Suprapubic skin (tissue), 4 donors: ENCODE measurements around the gene NKAIN2. TPM values are rescaled to one million over a fixed set of nuclear protein-coding genes. Genes with fewer than 3 reads are reported as not detected.

Source experiments
- DNase-seq, 2 donors: peaks; one replicate each; pipeline ENCODE4 v3.0.0-alpha.2; 2019; ENCODE audit warnings: low spot score in 2 of 2
- H3K27ac ChIP-seq: fragments of 200-600 bp; sonication (generic); one replicate; pipeline ENCODE4 v1.5.1; 2019
- H3K27me3 ChIP-seq: fragments of 200-600 bp; sonication (generic); one replicate; pipeline ENCODE4 v1.5.1; 2019
- H3K36me3 ChIP-seq: fragments of 200-600 bp; sonication (generic); one replicate; pipeline ENCODE4 v1.5.1; 2019
- H3K4me1 ChIP-seq: fragments of 200-600 bp; sonication (generic); one replicate; pipeline ENCODE4 v1.5.1; 2019
- H3K4me3 ChIP-seq: fragments of 200-600 bp; sonication (generic); one replicate; pipeline ENCODE4 v1.5.1; 2019; ENCODE audit warnings: mild to moderate bottlenecking
- H3K9me3 ChIP-seq: fragments of 200-600 bp; sonication (generic); one replicate; pipeline ENCODE4 v1.5.1; 2019
- CTCF ChIP-seq, 2 donors: fragments of 200-600 bp in 1 of 2; fragments of 450-650 bp in 1 of 2; sonication (generic) in 1 of 2; IDR thresholded peaks; one replicate each; pipeline ENCODE4 v1.5.1; 2016 to 2019; ENCODE audit warnings: antibody characterized with exemption in 2 of 2, mild to moderate bottlenecking in 1 of 2, moderate library complexity in 1 of 2
- EP300 ChIP-seq: sonication (generic); formaldehyde crosslinking; IDR thresholded peaks from one replicate; pipeline ENCODE4 v1.6.1; 2017; ENCODE audit warnings: antibody characterized with exemption
- POLR2A ChIP-seq, 2 donors: fragments of 450-650 bp; IDR thresholded peaks; one replicate each; pipeline ENCODE4 v1.6.1; 2017; ENCODE audit warnings: antibody characterized with exemption in 2 of 2, mild to moderate bottlenecking in 2 of 2, moderate library complexity in 2 of 2
- POLR2AphosphoS5 ChIP-seq, 3 donors: sonication (generic); formaldehyde crosslinking; IDR thresholded peaks; one replicate each; pipeline ENCODE4 v1.6.1; 2017; ENCODE audit warnings: antibody characterized with exemption in 3 of 3
- WGBS: methylation state at CpG from one replicate; pipeline ENCODE4 v1.1.5; 2018; 5-methylcytosine and 5-hydroxymethylcytosine counted together
- total RNA-seq, 4 donors: library from RNA; depleted of rRNA; stranded (reverse); fragments of >200 nt; gene quantifications; one replicate each; pipeline ENCODE4 v1.1.0, GENCODE V29; 2016

Gene NKAIN2
- total RNA-seq, 4 donors from 2014 or later = 0.40 TPM; not detected in 3

- no peak for DNase-seq
- no peaks in the 10 kb centered on the region for H3K9me3 ChIP-seq
- H3K27ac ChIP-seq = no peak overlapping the region
- TF ChIP-seq EP300 (no peak), POLR2A (IDR thresholded peaks at IDR 0.05) (no peak), CTCF (IDR thresholded peaks at IDR 0.05) (no peak), POLR2AphosphoS5 (IDR thresholded peaks at IDR 0.05) (no peak)
- H3K36me3 ChIP-seq = no peaks in the 10 kb centered on the region
- WGBS = 67% methylated on average over 1 of the region's 1 CpG
- H3K4me1 ChIP-seq = no peaks in the 10 kb centered on the region
- no peak overlapping the region for H3K4me3 ChIP-seq
- H3K27me3 ChIP-seq = no peaks in the 10 kb centered on the region
These were observed 949.3 kb downstream of the NKAIN2 start for GRCh38 chr6:124753001-124753400.

GRCh38 chr6:124753562-124754105 is 950.0 kb downstream of the NKAIN2 start:
- TF ChIP-seq POLR2AphosphoS5 (IDR thresholded peaks at IDR 0.05) (no peak), POLR2A (IDR thresholded peaks at IDR 0.05) (no peak), CTCF (IDR thresholded peaks at IDR 0.05) (no peak), EP300 (no peak)
- Histone ChIP-seq H3K9me3 (no peaks in the 10 kb centered on the region), H3K4me3 (no peak overlapping the region), H3K27me3 (no peaks in the 10 kb centered on the region), H3K27ac (no peak overlapping the region), H3K36me3 (no peaks in the 10 kb centered on the region), H3K4me1 (no peaks in the 10 kb centered on the region)
- no peak for DNase-seq
- 60% methylated on average over 4 of the region's 4 CpGs for WGBS

- no peak for DNase-seq
- no peak overlapping the region for H3K27ac ChIP-seq
- WGBS = 100% methylated on average over 2 of the region's 2 CpGs
- no peaks in the 10 kb centered on the region for H3K36me3 ChIP-seq
- no peak overlapping the region for H3K4me3 ChIP-seq
- H3K4me1 ChIP-seq = no peaks in the 10 kb centered on the region
- no peaks in the 10 kb centered on the region for H3K27me3 ChIP-seq
- H3K9me3 ChIP-seq = no peaks in the 10 kb centered on the region
- TF ChIP-seq POLR2AphosphoS5 (IDR thresholded peaks at IDR 0.05) (no peak), EP300 (no peak), POLR2A (IDR thresholded peaks at IDR 0.05) (no peak), CTCF (IDR thresholded peaks at IDR 0.05) (no peak)
These were observed 951.7 kb downstream of the NKAIN2 start for GRCh38 chr6:124755321-124755720.

- Histone ChIP-seq H3K4me3 (no peak overlapping the region), H3K36me3 (no peaks in the 10 kb centered on the region), H3K4me1 (no peaks in the 10 kb centered on the region), H3K9me3 (no peaks in the 10 kb centered on the region), H3K27me3 (no peaks in the 10 kb centered on the region), H3K27ac (no peak overlapping the region)
- DNase-seq = no peak
- TF ChIP-seq POLR2A (IDR thresholded peaks at IDR 0.05) (no peak), POLR2AphosphoS5 (IDR thresholded peaks at IDR 0.05) (no peak), CTCF (IDR thresholded peaks at IDR 0.05) (no peak), EP300 (no peak)
These were observed 953.9 kb downstream of the NKAIN2 start for GRCh38 chr6:124757560-124757959.

- H3K4me3 ChIP-seq = no peak overlapping the region
- H3K27ac ChIP-seq = no peak overlapping the region
- H3K9me3 ChIP-seq = no peaks in the 10 kb centered on the region
- TF ChIP-seq POLR2A (IDR thresholded peaks at IDR 0.05) = no peak
- TF ChIP-seq CTCF (IDR thresholded peaks at IDR 0.05) = no peak
- TF ChIP-seq EP300 = no peak
- TF ChIP-seq POLR2AphosphoS5 (IDR thresholded peaks at IDR 0.05) = no peak
- no peaks in the 10 kb centered on the region for H3K27me3 ChIP-seq
- H3K36me3 ChIP-seq = no peaks in the 10 kb centered on the region
- 95% methylated on average over 1 of the region's 1 CpG for WGBS
- DNase-seq = no peak
- H3K4me1 ChIP-seq = no peaks in the 10 kb centered on the region
These were observed 955.0 kb downstream of the NKAIN2 start for GRCh38 chr6:124758663-124759062.
